Neutrophil (primary cell): ENCODE results near the gene CGNL1.

Experiments used
- H3K27ac ChIP-seq: fragments of 200-600 bp; sonication (generic); 2 replicates; pipeline ENCODE4 v1.5.1; 2016; ENCODE audit warnings: mild to moderate bottlenecking, moderate library complexity
- H3K27me3 ChIP-seq: fragments of 200-600 bp; sonication (generic); 2 replicates; pipeline ENCODE4 v1.6.0; 2016; ENCODE audit warnings: mild to moderate bottlenecking
- H3K36me3 ChIP-seq: fragments of 200-600 bp; sonication (generic); 2 replicates; pipeline ENCODE4 v1.5.1; 2017
- H3K4me1 ChIP-seq, 2 experiments: fragments of 200-600 bp in 1 of 2; sonication (generic) in 1 of 2; 1 replicate in 1 of 2; 2 replicates in 1 of 2; pipeline versions ENCODE4 v1.5.1 to v1.6.1; 2013 to 2016; ENCODE audit warnings: low read depth in 1 of 2, low read length in 1 of 2, mild to moderate bottlenecking in 1 of 2, moderate library complexity in 1 of 2; ENCODE audit not compliant: control insufficient read depth in 1 of 2, insufficient read depth in 1 of 2
- H3K4me3 ChIP-seq, 2 experiments: fragments of 200-600 bp in 1 of 2; sonication (generic) in 1 of 2; 1 replicate in 1 of 2; 2 replicates in 1 of 2; pipeline ENCODE4 v1.5.1; 2013 to 2016; ENCODE audit warnings: low read depth in 1 of 2, low read length in 1 of 2, mild to moderate bottlenecking in 1 of 2, moderate library complexity in 1 of 2
- H3K9me3 ChIP-seq: fragments of 200-600 bp; sonication (generic); 2 replicates; pipeline ENCODE4 v1.5.1; 2016
- CTCF ChIP-seq: fragments of 200-600 bp; sonication (generic); IDR thresholded peaks from 2 replicates; pipeline ENCODE4 v1.5.1; 2016; ENCODE audit warnings: antibody characterized with exemption

Gene CGNL1

GRCh38 chr15:57357799-57358198 lies 18.5 kb upstream of the CGNL1 start:
- no peaks in the 10 kb centered on the region for H3K36me3 ChIP-seq
- no peak overlapping the region for H3K27ac ChIP-seq
- H3K4me1 ChIP-seq: no peaks in the 10 kb centered on the region
- H3K4me3 ChIP-seq: no peak overlapping the region
- TF ChIP-seq CTCF: no peak
- no peaks in the 10 kb centered on the region for H3K9me3 ChIP-seq
- H3K27me3 ChIP-seq: peaks cover 39% of the 10 kb centered on the region

- Histone ChIP-seq H3K4me3 (no peak overlapping the region), H3K36me3 (no peaks in the 10 kb centered on the region), H3K27ac (no peak overlapping the region), H3K27me3 (peaks cover 46% of the 10 kb centered on the region), H3K9me3 (no peaks in the 10 kb centered on the region), H3K4me1 (no peaks in the 10 kb centered on the region)
- TF ChIP-seq CTCF: no peak
These were observed 17.7 kb upstream of the CGNL1 start for GRCh38 chr15:57358571-57358970.

DNA sequence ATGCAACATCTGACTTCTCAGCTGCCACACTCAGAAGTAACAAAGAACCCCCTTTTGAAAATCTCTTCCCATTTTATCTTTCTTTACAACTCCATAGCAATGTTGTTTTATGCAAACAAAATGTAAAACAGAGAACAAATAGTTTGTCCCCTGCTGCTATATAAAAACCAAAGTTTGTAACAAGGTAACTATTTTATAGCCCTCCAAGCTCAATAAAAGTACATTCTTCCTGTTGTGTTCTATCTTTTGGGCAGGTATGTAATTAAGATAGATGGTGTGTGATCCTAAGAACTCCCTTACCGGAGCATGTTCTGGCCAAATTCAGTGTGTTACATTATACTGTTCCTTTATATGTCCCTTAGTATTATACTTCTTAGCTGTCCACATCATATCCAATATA lies 12.6 kb upstream of the CGNL1 start:
- Histone ChIP-seq H3K9me3 (no peaks in the 10 kb centered on the region), H3K27me3 (peaks cover 46% of the 10 kb centered on the region), H3K36me3 (no peaks in the 10 kb centered on the region), H3K4me3 (no peak overlapping the region), H3K4me1 (peaks cover 0 to 7% of the 10 kb centered on the region in 2 experiments), H3K27ac (no peak overlapping the region)
- TF ChIP-seq CTCF: no peak

- H3K27me3 ChIP-seq: peaks cover 50% of the 10 kb centered on the region
- H3K36me3 ChIP-seq: no peaks in the 10 kb centered on the region
- H3K27ac ChIP-seq: no peak overlapping the region
- H3K9me3 ChIP-seq: no peaks in the 10 kb centered on the region
- peaks cover 0 to 7% of the 10 kb centered on the region in 2 experiments for H3K4me1 ChIP-seq
- no peak overlapping the region for H3K4me3 ChIP-seq
- no peak for TF ChIP-seq CTCF
These were observed 11.9 kb upstream of the CGNL1 start for GRCh38 chr15:57364282-57365007.

- Histone ChIP-seq H3K27ac (no peak overlapping the region), H3K36me3 (no peaks in the 10 kb centered on the region), H3K9me3 (no peaks in the 10 kb centered on the region), H3K4me3 (no peak overlapping the region), H3K4me1 (peaks cover 0 to 7% of the 10 kb centered on the region in 2 experiments), H3K27me3 (peaks cover 81% of the 10 kb centered on the region)
- TF ChIP-seq CTCF: no peak
These were observed 8.7 kb upstream of the CGNL1 start for GRCh38 chr15:57367556-57367955.
